Tongue (tissue), 2 donors: ENCODE results near the gene MLEC. TPM values are rescaled to one million over a fixed set of nuclear protein-coding genes. Genes with fewer than 3 reads are reported as not detected.
"Not testable (repeated sequence)": the region's sequence is repeated elsewhere in the genome, so short reads cannot be mapped to it uniquely, and the experiment has no call there.

Experiments
- DNase-seq: peaks from one replicate; pipeline ENCODE4 v3.0.0-alpha.2; 2015
- total RNA-seq: library from RNA; depleted of rRNA; stranded (reverse); fragments of >200 nt; gene quantifications from one replicate; pipeline ENCODE4 v1.2.3, GENCODE V29; 2014

The MLEC gene
- total RNA-seq, 1 donor from 2014 or later: 67.1 TPM

GRCh38 chr12:120662879-120663278 is 24.1 kb upstream of the MLEC start:
- DNase-seq: no peak

- no peak for DNase-seq
These were observed 23.2 kb upstream of the MLEC start for GRCh38 chr12:120663741-120664140.

- DNase-seq: no peak
These were observed 20.2 kb upstream of the MLEC start for GRCh38 chr12:120666571-120667390.

GRCh38 chr12:120668091-120668867 is 18.7 kb upstream of the MLEC start:
- no peak for DNase-seq

- DNase-seq: peak; percentile 75
These were observed 17.8 kb upstream of the MLEC start for GRCh38 chr12:120668868-120669840.

- not testable (repeated sequence) for DNase-seq
These were observed 16.7 kb upstream of the MLEC start for GRCh38 chr12:120670237-120670636.

- no peak for DNase-seq
These were observed 16.3 kb upstream of the MLEC start for GRCh38 chr12:120670667-120671066.

- DNase-seq: no peak
These were observed 12.8 kb upstream of the MLEC start for GRCh38 chr12:120674097-120674636.

- no peak for DNase-seq
These were observed 9.0 kb upstream of the MLEC start for GRCh38 chr12:120677765-120678473.

- DNase-seq: no peak
These were observed 8.4 kb upstream of the MLEC start for GRCh38 chr12:120678572-120678971.

GRCh38 chr12:120680165-120680738 is 6.7 kb upstream of the MLEC start:
- no peak for DNase-seq

- no peak for DNase-seq
These were observed 2.4 kb upstream of the MLEC start for GRCh38 chr12:120684523-120684932.

GRCh38 chr12:120685522-120685921 is 1.4 kb upstream of the MLEC start:
- no peak for DNase-seq

GRCh38 chr12:120686151-120686689 is 729 bp upstream of the MLEC start:
- DNase-seq: peak; percentile 97

GRCh38 chr12:120687578-120688289 is 785 bp downstream of the MLEC start:
- peak; percentile 20 for DNase-seq

- DNase-seq: peak; percentile 25
These were observed 1.6 kb downstream of the MLEC start for GRCh38 chr12:120688527-120689071.

- DNase-seq: no peak
These were observed 2.6 kb downstream of the MLEC start for GRCh38 chr12:120689397-120690082.

GRCh38 chr12:120690083-120690450 is 3.1 kb downstream of the MLEC start:
- no peak for DNase-seq

GRCh38 chr12:120690978-120691377 is 4.0 kb downstream of the MLEC start:
- DNase-seq: no peak
